HG02943 (cell line): Measurements from ENCODE around the gene ENPP1.

Source experiments
- ATAC-seq: cut with Tn5 transposase; IDR thresholded peaks from one replicate; pipeline ENCODE4 v1.9.1; 2021; ENCODE audit warnings: mild to moderate bottlenecking, low read depth, moderate library complexity; ENCODE audit not compliant: unreplicated experiment

ENPP1 gene

GRCh38 chr6:131823276-131823902 lies 15.6 kb downstream of the ENPP1 start:
- no peak for ATAC-seq

GRCh38 chr6:131825946-131826345 lies 18.1 kb downstream of the ENPP1 start:
- no peak for ATAC-seq

- no peak for ATAC-seq
Observed at GRCh38 chr6:131828080-131828479, 20.3 kb downstream of the ENPP1 start.

GRCh38 chr6:131828951-131829350 lies 21.1 kb downstream of the ENPP1 start:
- no peak for ATAC-seq

- ATAC-seq = no peak
Observed at GRCh38 chr6:131831392-131831791, 23.6 kb downstream of the ENPP1 start.

GRCh38 chr6:131831886-131832285 lies 24.1 kb downstream of the ENPP1 start:
- ATAC-seq = no peak

GRCh38 chr6:131832363-131832762 lies 24.5 kb downstream of the ENPP1 start:
- ATAC-seq = no peak

GRCh38 chr6:131838051-131838450 lies 30.2 kb downstream of the ENPP1 start:
- ATAC-seq = no peak

GRCh38 chr6:131839388-131839787 lies 31.6 kb downstream of the ENPP1 start:
- ATAC-seq = no peak

GRCh38 chr6:131840441-131840840 lies 32.6 kb downstream of the ENPP1 start:
- ATAC-seq = no peak

GRCh38 chr6:131840936-131841583 lies 33.2 kb downstream of the ENPP1 start:
- no peak for ATAC-seq

GRCh38 chr6:131843768-131844167 lies 35.9 kb downstream of the ENPP1 start:
- ATAC-seq = no peak

GRCh38 chr6:131844243-131844841 lies 36.5 kb downstream of the ENPP1 start:
- no peak for ATAC-seq

- no peak for ATAC-seq
Observed at GRCh38 chr6:131846023-131846663, 38.3 kb downstream of the ENPP1 start.

- ATAC-seq = no peak
Observed at GRCh38 chr6:131846905-131847304, 39.1 kb downstream of the ENPP1 start.

- ATAC-seq = no peak
Observed at GRCh38 chr6:131849799-131850198, 42.0 kb downstream of the ENPP1 start.

- no peak for ATAC-seq
Observed at GRCh38 chr6:131851049-131851769, 43.4 kb downstream of the ENPP1 start.

- no peak for ATAC-seq
Observed at GRCh38 chr6:131852200-131852599, 44.4 kb downstream of the ENPP1 start.

GRCh38 chr6:131854803-131855202 lies 47.0 kb downstream of the ENPP1 start:
- no peak for ATAC-seq

GRCh38 chr6:131858765-131859415 lies 51.1 kb downstream of the ENPP1 start:
- ATAC-seq = no peak
